GM10248 (cell line): ENCODE results near the gene EVI5L.
"Not testable (repeated sequence)": the region's sequence is repeated elsewhere in the genome, so short reads cannot be mapped to it uniquely, and the experiment has no call there.

Experiments
- CTCF ChIA-PET: fragments of 300-600 bp; sonication (Branson Sonifier 250); formaldehyde crosslinking; extraction: SDS; loops from one replicate; lab custom pipeline; 2021; ENCODE audit warnings: antibody characterized with exemption; lab: Yijun Ruan, JAX
- POLR2A ChIA-PET: fragments of 350-650 bp; sonication (Branson Sonifier 250); formaldehyde crosslinking; extraction: SDS; loops from one replicate; lab custom pipeline; 2020; ENCODE audit warnings: antibody characterized with exemption; lab: Yijun Ruan, JAX
- DNase-seq: peaks from one replicate; pipeline ENCODE4 v3.0.0; 2012; ENCODE audit errors: extremely low spot score
- CTCF ChIP-seq: IDR thresholded peaks from 2 replicates; pipeline ENCODE4 v1.5.1; 2012; ENCODE audit warnings: mild to moderate bottlenecking, low read depth; ENCODE audit errors: extremely low read depth, missing control alignments, control extremely low read depth

The EVI5L gene

GRCh38 chr19:7856679-7857663 is 27.0 kb downstream of the EVI5L start:
- no peak for TF ChIP-seq CTCF
- ChIA-PET CTCF (interaction anchor here (1.0 to 4.4 kb wide), 6 partner anchors 12 to 205 kb away, joined by 3 to 45 read pairs (median 5); partner anchors contain the start of gene TRAPPC5), POLR2A (no interaction called here)
- no peak for DNase-seq

- POLR2A ChIA-PET = interaction anchor here (0.5 kb wide), 1 partner anchor 693 kb away, joined by 4 read pairs; no protein-coding TSS in a partner anchor
- TF ChIP-seq CTCF = no peak
- DNase-seq = no peak
- CTCF ChIA-PET = interaction anchor here (1.0 to 4.4 kb wide), 8 partner anchors 11 to 206 kb away, joined by 3 to 45 read pairs (median 4); partner anchors contain the start of gene TRAPPC5
Observed at GRCh38 chr19:7857727-7858108, 27.7 kb downstream of the EVI5L start.

- no peak for TF ChIP-seq CTCF
- ChIA-PET POLR2A (interaction anchor here (0.5 kb wide), 1 partner anchor 693 kb away, joined by 4 read pairs; no protein-coding TSS in a partner anchor), CTCF (interaction anchor here (0.6 to 4.4 kb wide), 8 partner anchors 11 to 344 kb away, joined by 3 to 45 read pairs (median 4); no protein-coding TSS in a partner anchor)
- no peak for DNase-seq
Observed at GRCh38 chr19:7858109-7858770, 28.2 kb downstream of the EVI5L start.

- POLR2A ChIA-PET, DNase-seq: not testable (repeated sequence)
- CTCF ChIA-PET = interaction anchor here (1.5 to 4.4 kb wide), 3 partner anchors 10 to 59 kb away, joined by 4 to 45 read pairs (median 5); no protein-coding TSS in a partner anchor
Observed at GRCh38 chr19:7859087-7859486, 29.1 kb downstream of the EVI5L start.

GRCh38 chr19:7859831-7860713 is 30.1 kb downstream of the EVI5L start:
- CTCF ChIA-PET = interaction anchor here (1.3 to 4.4 kb wide), 2 partner anchors 9 to 60 kb away, joined by 3 to 45 read pairs; no protein-coding TSS in a partner anchor

More at GRCh38 chr19:7859831-7860713, 30.1 kb downstream of the EVI5L start:
- POLR2A ChIA-PET = no interaction called here
- DNase-seq = no peak
- no peak for TF ChIP-seq CTCF
